Ureter (tissue), 1 donor: ENCODE data around the gene GPR78. TPM values are rescaled to one million over a fixed set of nuclear protein-coding genes. Genes with fewer than 3 reads are reported as not detected.
"Not testable (repeated sequence)": the region's sequence is repeated elsewhere in the genome, so short reads cannot be mapped to it uniquely, and the experiment has no call there.

Source experiments
- DNase-seq: peaks from one replicate; pipeline ENCODE4 v3.0.0-alpha.2; 2020; ENCODE audit warnings: low spot score
- total RNA-seq: library from RNA; stranded (reverse); gene quantifications from one replicate; pipeline ENCODE4 v1.2.4, GENCODE V29; 2023
- donor health status: DM: yes; HTN: yes; CAD: no.

The GPR78 gene
- total RNA-seq, 1 donor from 2014 or later = 1.4 TPM

DNA sequence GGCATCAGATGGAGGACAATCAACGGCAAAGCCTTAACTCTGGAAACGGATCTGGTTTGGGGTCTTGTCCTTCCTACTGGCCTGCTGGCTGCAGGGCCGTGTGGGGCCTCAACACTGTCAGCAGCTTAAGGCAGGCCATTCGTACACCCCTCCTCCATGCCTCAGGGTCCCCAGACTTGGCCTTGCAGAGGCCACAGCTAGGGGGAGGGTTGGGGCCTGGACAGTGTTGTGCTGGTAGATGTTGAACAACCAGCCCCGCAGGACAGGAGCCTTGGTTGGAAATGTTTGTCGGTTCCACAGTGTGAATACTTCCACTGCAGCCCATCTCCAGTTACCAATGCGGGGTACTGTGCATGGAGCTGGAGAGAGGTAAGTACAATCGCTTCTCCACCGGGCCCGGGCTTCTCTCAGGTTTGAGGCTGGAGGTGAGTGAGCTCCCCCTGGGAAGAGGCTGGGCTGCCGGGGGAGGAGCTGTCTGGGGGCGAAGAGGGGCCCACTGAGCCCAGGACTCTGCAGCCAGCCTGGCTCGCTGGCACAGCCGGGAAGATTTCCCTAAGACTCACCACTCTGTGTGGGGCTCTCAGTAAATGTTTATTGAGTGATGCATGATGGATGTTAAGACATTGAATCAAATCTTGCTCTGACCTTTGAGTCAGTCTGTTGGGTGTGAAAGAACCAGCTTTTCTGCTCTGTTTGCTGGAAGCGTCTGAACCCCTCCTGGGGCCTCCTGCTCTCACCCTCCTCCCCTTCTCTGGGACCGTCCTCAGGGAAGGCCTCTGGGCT is 19.7 kb upstream of the GPR78 start:
- no peak for DNase-seq

DNA sequence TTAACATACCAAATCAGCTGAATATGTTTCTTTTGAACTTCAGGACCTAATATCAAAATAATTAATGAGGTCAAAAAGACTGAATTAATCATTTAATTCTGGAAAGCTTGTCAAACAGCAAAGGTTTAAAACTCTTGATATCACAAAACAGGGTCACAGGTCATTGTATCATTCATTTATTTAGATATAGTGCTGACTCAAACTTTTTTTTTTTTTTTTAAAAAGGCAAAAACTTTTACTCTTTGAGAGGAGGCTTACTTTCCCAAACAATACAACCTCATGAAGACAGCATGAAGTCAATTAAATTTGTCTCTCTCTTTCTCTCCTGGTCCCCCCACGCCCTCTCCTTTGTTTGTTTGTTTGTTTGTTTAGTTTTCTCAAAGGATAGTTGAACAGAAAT is 15.6 kb upstream of the GPR78 start:
- no peak for DNase-seq

DNA sequence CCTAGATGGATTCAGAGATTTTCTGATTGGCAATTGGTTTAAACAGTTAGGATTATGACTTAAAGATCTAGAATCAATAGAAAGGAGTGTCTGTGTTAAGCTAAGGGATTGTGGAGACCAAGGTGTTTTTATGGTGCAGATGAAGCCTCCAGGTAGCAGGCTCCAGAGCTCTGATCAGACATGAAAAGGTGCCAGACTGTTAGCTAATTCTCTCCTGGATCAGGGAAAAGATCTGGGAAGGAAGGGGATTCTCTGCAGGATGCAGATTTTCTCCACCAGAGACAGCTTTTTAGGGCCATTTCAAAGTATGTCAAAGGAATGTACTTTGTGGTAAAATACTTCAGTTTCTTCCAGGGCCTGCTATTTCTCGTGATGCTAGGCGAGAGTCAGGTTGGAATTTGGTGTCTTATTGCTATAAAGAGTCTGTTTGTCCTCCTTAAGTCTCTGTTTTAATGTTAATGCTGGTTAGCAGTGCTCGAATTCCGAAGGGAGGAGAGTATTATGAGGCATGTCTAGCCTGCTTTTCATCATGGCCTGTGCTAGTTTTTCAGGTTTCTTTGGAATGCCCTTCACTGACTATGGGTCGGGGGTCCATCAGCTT is 12.0 kb upstream of the GPR78 start:
- no peak for DNase-seq

DNA sequence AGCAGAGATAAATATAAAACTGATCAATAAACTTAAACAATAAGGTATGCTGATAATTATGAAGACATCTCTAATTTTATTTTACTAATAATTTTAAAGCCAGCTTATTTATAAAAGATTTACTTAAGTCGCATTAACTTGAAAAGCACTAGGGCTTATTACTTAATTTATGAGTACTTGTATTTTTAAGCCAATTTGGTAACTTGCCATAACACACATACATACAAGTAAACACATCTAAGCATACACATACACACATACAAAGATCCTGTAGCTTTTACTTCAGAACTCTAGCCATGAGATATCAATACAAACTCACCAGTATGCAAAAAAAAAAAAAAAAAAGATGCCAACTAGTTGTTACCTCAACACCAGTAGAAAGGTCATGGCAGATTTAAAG is 10.0 kb upstream of the GPR78 start:
- DNase-seq = no peak

DNA sequence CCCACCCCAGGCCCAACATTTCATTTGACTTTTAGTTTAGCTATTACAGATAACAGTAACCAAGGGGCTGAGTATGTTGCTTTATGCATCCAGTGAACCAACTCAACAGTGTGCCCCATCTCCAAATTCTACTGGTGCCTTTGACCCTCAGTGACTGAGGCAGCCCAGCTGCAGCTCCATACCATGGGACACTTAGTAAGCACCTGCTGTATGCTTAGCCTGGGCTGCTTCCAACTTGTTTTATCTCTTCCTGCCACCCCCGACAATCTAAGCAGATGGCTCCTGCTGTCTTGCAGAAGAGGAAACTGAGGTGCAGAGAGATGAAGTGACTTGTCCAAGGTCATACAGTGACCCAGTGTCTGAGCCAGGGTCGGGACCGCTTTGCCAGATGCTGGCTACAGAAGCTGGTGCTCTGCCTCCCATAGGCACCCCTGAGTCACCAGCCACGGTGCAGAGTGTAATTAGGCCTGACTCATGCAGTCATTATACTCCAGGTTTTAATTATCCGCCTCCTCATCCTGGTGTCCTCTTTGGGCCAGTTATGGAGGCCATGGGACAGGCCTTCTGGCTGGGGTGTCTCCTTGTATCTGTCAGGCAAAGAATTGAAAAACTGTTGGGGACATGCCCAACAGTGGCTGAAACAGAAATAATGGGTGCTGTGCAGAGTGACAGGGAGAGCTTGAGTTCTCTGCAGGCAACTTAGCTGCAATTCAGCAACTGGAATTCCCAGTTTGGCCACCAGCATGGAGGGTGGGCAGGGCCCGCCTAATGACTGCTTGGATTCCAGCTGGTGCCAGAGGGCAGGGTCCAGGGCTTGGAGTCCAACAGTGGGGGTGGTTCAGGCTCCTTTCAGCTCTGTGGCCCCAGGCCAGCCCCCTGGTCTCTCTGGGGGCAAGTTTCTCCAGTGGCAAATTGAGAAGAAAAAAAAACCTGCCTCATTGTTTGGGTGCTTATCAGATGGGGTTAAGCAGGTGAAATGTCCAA is 8.2 kb upstream of the GPR78 start:
- no peak for DNase-seq

DNA sequence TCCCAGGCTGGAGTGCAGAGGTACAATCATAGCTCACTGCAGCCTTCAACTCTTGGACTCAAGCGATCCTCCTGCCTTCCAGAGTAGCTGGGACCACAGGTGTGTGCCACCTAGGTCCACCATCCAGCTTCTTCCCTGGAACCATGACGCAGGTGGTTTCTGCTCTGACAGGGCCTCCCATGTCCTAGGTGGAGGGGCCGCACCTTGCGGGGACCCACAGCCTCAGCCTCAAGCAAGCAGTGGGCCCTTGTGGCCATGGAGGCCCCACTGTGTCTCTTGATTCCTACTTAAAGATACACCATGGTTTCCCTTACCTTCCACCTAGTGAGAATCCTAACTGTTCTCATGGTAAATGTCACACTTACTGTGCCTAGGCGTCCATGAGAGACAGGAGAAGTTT is 6.9 kb upstream of the GPR78 start:
- no peak for DNase-seq

DNA sequence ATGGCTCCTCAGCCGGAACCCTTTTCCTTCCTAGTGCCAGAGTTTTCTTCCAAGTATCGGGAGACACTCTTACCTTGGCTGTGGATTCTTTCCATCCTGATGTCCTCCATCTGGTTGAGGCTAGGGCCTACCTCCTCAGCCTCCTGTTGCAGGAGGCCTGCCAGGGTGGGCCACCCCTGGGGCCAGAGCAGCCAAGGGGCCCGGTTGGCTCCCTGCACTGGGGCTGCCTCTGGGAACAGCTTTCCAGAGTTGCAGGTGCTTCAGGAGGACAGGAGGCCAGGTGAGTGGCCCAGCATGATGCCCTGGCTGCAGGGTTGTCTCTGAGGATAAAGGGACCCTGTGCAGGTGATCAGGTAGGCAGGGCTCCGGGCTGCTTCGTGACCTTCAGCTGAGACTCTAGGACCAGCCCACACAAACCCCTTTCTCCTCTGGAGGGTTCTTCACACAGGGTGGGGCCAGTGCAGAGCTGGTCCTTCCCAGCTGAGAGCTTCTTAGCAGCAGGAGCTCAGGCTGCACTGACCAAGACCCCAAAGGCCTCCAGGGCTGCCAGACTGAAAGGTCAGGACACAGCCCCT is 5.3 kb upstream of the GPR78 start:
- DNase-seq = no peak

DNA sequence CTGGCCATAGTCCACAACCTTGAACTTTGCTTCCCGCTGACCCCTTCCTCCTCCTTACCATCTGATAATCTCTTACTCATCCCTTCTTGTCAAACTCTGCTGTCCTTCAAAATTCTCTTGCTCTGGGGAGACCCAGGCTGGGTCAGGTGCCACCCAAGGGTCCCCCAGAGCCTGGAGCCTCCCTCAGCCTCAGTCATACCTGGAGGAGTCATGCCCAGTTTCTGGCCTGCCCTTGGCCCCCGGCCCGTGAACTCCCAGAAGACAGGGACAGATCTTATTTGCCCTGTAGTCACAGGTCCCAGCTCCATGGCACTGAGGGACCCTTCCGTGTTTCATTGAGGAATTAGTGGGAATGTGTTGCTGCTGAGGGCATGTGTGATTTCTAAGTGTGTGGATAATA is 4.7 kb upstream of the GPR78 start:
- no peak for DNase-seq

DNA sequence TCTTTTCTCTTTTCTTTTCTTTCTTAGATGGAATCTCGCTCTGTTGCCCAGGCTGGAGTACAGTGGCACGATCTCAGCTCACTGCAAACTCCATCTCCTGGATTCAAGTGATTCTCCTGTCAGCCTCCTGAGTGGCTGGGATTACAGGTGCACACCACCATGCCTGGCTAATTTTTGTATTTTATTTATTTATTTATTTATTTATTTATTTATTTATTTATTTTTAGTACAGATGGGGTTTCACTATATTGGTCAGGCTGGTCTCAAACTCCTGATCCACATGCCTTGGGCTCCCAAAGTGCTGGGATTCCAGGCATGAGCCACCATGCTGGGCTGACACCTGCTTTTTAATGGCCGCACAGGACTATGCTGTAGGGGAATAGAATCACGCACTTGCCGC is 3.6 kb upstream of the GPR78 start:
- not testable (repeated sequence) for DNase-seq

DNA sequence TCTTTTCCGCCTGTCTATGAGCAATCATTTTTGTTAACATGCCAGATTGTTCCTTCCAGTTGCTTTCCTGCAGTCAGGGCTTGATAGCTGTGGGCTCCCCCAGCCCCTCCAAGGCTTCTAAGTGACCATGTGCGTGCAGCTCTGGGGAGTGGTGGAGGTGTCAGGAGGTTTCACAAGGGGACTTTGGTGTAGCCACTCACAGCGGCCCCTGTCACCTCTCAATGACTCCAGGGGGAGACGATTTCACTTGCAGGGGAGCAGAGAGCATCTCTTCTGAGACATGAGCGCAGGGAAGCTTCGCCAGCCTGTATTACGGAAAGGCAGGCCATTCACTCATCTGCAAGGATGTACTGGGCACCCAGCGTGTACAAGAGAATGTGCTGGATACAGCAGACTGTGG is 3.1 kb upstream of the GPR78 start:
- DNase-seq = no peak

DNA sequence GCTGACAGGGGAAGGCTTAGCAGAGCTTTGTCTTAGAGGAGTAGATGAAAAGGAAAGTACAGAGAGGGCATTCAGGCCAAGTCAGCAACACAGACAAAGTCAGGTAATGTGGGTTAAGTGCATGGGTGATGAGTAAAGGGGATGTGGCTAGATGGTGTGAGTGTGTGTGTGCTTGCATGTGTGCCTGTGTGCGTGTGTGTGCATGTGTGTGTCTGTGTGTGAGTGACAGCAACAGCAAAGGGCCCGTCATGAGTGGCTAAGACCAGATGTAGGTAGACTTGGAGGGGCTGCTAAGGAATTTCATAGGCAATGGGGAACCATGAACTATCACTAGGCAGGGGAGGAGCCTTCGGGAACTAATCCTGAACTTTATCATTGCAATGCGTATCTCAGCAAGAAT is 2.2 kb upstream of the GPR78 start:
- DNase-seq = no peak

DNA sequence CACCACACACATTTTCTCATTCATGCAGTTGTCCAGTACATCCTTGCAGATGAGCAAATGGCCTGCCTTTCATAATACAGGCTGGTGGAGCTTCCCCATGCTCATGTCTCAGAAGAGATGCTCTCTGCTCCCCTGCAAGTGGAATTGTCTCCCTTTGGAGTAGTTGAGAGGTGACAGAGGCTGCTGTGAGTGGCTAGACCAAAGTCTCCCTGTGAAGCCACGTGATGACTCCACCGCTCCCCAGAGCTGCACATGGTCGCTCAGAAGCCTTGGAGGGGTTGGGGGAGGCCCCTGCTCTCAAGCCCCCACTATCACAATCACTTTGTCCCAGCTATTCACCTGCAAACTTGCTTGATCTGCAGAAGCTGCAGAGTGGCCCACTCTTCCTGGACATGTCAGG is 1.5 kb upstream of the GPR78 start:
- DNase-seq = no peak

DNA sequence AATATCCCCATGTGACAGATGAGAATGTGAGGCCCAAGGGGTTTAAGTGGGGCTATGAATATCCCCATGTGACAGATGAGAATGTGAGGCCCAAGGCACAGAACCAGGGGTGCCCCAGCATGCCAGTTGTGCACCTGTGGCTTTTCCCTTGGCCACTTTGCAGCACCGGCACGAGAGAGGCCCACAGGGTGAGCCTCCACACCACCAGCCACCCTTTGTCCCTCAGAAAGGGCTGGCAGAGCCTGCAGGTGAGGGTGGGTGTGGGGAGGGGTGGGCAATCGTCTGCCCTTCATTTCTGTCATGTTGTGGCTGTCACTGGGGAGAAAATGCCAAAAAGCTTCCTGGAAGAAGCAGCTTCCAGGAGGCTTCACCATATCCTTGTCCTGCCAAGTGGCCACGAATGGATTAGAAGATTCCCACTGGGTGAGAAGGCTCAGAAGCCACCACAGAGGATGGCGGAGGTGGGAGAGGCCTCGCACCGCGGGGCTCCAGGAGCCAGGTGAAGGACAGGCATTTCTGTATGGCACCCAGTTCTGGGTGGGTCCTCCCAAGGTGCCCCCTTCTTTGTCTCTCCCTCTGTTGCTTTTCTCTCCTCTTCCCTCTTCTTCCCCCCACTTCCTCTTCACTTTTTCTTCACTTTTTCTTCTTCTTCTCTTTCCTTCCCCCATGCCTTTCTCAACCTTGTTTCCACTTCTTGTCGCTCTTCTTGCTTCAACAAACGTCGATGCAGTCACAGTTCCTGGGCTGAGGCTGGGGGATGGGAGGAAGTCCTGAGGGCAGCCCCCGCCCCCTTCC is 469 bp upstream of the GPR78 start:
- DNase-seq = no peak

DNA sequence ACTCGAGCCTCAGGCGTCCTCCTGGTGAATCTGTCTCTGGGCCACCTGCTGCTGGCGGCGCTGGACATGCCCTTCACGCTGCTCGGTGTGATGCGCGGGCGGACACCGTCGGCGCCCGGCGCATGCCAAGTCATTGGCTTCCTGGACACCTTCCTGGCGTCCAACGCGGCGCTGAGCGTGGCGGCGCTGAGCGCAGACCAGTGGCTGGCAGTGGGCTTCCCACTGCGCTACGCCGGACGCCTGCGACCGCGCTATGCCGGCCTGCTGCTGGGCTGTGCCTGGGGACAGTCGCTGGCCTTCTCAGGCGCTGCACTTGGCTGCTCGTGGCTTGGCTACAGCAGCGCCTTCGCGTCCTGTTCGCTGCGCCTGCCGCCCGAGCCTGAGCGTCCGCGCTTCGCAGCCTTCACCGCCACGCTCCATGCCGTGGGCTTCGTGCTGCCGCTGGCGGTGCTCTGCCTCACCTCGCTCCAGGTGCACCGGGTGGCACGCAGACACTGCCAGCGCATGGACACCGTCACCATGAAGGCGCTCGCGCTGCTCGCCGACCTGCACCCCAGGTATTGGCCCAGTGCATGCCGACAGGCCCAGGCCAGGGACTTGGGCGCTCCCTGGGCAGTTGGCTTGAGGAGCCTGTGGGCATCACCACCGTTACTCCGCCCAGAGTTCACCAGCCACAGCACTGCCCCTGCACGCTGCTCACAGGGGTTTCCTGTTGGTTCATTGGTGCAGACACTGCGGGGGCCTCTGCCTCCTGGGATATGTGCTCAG is 1.1 kb downstream of the GPR78 start:
- no peak for DNase-seq

DNA sequence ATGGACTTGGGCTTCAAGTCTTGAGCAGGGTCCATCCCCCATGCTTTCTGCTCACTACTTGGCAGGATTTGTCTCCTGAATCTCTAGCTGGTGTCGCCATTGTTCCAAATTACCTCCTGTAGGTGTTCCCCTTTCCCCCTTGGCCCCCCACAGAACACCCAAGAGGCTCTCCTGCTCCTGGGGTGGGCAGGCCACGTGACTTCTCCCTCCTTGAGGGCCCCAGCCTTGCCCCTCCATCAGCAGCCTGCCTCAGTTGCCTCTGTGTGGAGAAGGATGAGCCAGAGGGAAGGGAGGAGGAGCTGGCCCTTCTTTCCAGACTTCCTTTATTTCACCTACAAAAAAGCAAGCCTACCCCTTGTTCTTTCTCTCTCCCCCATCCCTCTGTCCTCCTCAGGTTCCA is 1.8 kb downstream of the GPR78 start:
- DNase-seq = no peak

DNA sequence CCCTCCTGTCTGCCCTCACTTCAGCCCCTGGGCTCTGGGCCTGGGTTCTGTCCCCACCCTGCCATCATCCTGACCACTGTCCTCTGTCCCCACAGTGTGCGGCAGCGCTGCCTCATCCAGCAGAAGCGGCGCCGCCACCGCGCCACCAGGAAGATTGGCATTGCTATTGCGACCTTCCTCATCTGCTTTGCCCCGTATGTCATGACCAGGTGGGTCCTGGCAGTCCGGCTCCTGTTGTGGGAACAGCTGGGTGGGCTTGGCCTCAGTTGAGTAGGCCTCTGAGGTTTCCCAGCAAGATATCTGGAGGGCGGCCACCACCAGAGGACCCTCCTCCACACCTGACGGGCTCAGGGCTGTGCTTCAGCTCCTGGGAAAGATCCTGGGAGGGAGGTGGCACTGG is 2.2 kb downstream of the GPR78 start:
- no peak for DNase-seq

DNA sequence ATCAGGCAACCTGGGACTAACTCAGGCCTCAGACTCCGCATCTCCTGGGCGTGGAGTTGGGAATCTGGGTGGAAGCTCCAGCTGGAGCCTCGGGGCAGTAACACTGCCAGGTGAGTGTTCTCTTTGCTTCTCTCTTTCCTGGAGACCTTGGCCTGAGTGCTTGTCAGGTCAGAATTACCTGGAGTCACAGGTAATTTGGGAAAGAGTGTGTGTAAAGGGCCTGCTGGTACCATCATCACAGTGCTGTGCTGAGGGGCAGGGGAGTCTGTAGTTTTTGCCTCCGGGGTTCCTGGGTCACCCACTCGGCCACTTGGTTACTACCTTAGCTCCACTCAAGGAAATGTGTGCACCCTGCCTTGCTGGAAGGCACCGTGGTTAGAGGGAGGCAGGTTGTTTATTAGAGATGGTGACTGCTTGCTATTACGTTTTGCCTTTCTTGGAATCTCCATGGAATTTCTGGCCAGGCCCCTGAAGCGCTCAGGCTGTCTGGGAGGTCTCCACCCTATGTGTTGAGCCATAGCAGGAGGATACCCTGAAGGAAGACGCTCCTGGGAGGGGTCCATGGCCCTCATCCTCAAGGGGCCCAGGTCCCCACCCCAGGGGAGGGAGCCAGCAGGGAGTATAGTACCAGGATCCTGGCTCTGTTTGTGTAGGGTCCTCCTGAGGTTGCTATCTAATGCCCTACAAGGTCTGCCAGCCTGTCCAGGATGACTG is 2.9 kb downstream of the GPR78 start:
- no peak for DNase-seq

DNA sequence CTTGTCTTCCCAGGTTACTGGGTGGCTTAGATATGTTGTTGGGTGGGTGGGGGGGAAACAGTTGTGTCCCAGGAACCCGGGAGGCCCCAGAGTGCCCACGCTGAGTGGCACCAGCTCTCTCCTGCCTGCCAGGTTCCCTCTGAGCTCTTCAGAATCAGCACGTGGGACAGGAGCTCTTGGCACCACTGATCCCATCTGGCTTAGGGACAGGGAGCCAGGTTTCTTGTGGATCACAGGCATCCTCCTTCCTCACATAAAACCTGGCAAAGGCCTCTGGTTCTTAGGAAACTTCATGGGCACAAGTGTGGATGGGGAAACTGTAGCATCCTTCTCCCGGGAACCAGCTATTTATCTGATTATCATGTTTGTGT is 3.4 kb downstream of the GPR78 start:
- DNase-seq = no peak

DNA sequence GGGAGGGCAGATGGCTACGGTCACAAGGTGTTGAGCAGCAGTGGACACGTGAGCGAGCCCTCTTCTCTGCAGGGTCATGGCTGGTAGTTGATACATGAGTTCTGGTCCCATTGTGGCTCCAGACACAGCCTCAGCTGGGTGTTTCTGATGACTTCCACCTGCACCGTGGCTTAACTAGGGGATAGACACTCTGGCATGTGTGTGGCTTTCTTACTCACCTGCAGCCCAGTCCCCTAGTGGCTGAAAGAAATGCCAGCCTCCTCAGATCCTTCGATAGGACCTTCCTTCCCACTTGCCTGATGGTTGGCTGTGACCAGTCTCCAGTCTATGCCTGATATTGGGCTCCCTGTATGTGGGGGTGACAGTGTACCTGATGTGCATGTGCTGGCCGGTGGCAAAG is 5.0 kb downstream of the GPR78 start:
- no peak for DNase-seq

DNA sequence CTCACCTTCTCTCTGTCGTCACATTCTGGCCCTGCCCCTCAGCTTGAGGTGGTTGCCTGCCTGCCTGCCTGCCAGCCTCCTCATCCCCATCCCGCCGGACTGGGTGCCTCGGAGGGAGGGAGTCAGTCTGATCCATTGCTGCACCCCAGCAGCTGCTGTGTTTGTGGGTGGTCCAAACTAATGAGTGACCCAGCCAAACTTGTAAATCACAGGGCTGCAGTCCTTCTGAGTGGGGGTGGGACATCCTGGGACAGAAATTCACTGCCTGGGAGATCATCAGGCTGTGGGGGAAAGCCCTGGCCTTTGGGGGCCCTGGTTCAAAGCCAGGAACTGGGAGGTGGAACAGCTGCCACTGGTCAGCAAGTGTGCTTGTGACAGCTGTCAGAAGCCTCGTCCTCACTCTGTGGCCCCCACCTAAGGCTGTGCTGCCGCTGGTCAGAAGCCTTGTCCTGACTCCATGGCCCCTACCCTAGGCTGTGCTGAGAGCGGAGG is 5.6 kb downstream of the GPR78 start:
- DNase-seq = no peak
